ENCODE measurements around the gene VDAC2. TPM values are rescaled to one million over a fixed set of nuclear protein-coding genes. Genes with fewer than 3 reads are reported as not detected.
"Not testable (repeated sequence)": the region's sequence is repeated elsewhere in the genome, so short reads cannot be mapped to it uniquely, and the experiment has no call there.

The VDAC2 gene
- total and polyA plus RNA-seq, 2 experiments from 2014 or later: 242 to 311 TPM

DNA sequence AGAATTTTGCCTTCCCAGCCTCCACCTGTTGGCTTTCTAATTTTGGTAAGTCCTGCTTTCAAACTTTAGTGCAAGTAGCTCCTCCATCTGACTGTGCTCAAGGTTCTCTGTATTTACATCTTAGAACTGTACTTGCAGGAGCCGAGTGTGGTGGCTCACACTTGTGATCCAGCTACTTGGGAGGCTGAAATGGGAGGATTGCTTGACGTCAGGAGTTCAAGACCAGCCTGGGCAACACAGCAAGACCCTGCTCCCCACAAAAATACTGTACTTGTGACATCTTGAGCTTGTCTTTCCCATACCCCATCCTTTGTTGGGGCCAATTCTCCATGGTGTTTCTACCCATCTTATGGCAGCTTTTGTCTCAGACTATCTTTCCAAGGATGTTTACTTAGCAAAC lies 4.7 kb upstream of the VDAC2 start (continued):
- TF ChIP-seq JUNB (IDR thresholded peaks at IDR 0.05; ENCODE audit: unreplicated experiment) (no peak), ETS1 (IDR thresholded peaks at IDR 0.05) (no peak), CREB1 (CRISPR knock-in tag; IDR thresholded peaks at IDR 0.05; ENCODE audit: low read depth) (no peak)

DNA sequence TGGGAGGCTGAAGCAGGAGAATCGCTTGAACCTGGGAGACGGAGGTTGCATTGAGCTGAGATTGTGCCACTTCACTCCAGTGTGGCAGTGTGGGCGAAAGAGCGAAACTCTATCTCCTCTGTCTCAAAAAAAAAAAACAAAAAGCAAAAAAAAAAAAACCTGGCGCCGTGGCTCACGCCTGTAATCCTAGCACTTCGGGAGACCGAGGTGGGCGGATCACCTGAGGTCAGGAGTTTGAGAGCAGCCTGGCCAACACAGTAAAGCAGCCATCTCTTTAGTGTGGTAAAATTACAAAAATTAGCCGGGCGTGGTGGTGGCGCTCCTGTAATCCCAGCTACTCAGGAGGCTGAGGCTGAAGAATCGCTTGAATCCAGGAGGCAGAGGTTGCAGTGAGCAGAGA lies 4.0 kb upstream of the VDAC2 start:
- Mint-ChIP-seq H3K27me3 (ENCODE audit: insufficient read depth, low read depth, poor library complexity) (peaks cover 11% of the 10 kb centered on the region), H3K4me1 (peaks cover 22% of the 10 kb centered on the region)
- not testable (repeated sequence) for H3K36me3 Mint-ChIP-seq (ENCODE audit: low read depth); H3K4me3 ChIP-seq; H3F3A ChIP-seq (replicated peaks; ENCODE audit: low read depth); H3K9me3 Mint-ChIP-seq; H3K27ac ChIP-seq (ENCODE audit: low read depth); H3K4me1 ChIP-seq (ENCODE audit: insufficient read depth); H3K27me3 ChIP-seq (ENCODE audit: insufficient read depth); DNase-seq (ENCODE audit: low spot score); H3K79me2 ChIP-seq (replicated peaks; ENCODE audit: insufficient read depth); H3K4me2 ChIP-seq; H3K4me3 Mint-ChIP-seq; H3K36me3 ChIP-seq (ENCODE audit: insufficient read depth); ATAC-seq; H2AFZ ChIP-seq; H4K20me1 ChIP-seq (replicated peaks; ENCODE audit: insufficient read depth); H3K27ac Mint-ChIP-seq; H3K9me2 ChIP-seq (ENCODE audit: insufficient read depth)

DNA sequence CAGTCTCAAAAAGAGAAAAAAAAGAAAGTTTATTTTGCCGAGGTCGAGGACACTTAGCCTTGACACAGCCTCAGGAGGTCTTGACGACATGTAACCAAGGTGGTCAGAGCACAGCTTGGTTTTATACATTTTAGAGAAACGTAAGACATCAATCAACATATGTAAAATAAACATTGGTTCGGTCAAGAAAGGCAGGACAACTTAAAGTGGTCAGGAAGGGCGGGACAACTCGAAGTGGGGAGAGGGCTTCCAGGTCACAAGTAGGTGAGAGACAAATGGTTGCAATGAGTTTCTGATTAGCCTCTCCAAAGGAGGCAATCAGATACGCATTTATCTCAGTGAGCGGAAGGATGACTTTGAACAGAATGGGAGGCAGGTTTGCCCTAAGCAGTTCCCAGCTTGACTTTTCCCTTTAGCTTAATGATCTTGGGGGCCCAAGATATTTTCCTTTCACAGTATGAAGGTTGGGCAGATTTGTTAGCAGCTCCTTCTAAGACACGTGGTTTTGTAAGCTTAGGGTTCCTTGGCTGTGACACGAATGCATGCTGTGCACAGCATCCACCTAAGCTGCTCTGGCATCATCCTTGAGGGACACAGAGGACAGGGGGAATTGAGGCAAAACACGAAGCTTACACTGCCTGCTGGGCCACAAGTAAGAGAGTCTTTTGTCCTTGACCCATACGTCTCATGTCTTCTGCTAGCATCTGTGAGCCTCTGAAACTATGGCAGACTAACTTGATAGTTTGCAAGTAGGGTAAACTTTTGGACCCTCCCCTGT lies 3.3 kb upstream of the VDAC2 start:
- Histone ChIP-seq H3F3A (replicated peaks; ENCODE audit: low read depth) (0 out of 2 replicates have a peak, but pooled peaks cover 4% of the 10 kb centered on the region), H2AFZ (no peak overlapping the region), H3K4me3 (no peak overlapping the region), H3K4me1 (ENCODE audit: insufficient read depth) (peaks cover 5% of the 10 kb centered on the region), H4K20me1 (replicated peaks; ENCODE audit: insufficient read depth) (no peaks in the 10 kb centered on the region; the same call in none of the 2 replicates), H3K4me2 (no peak overlapping the region), H3K27ac (ENCODE audit: low read depth) (no peak overlapping the region), H3K9me2 (ENCODE audit: insufficient read depth) (no peaks in the 10 kb centered on the region), H3K79me2 (replicated peaks; ENCODE audit: insufficient read depth) (peaks cover 16% of the 10 kb centered on the region), H3K27me3 (ENCODE audit: insufficient read depth) (no peaks in the 10 kb centered on the region), H3K36me3 (ENCODE audit: insufficient read depth) (no peaks in the 10 kb centered on the region)
- DNase-seq (ENCODE audit: low spot score) (no peak), ATAC-seq (no peak)
- peaks cover 11% of the 10 kb centered on the region for H3K27me3 Mint-ChIP-seq (ENCODE audit: insufficient read depth, low read depth, poor library complexity)
- H3K9me3 Mint-ChIP-seq: no peaks in the 10 kb centered on the region
- H3K4me1 Mint-ChIP-seq: peaks cover 23% of the 10 kb centered on the region
- H3K27ac Mint-ChIP-seq: no peak overlapping the region; the same call in 1 of the 2 replicates
- H3K4me3 Mint-ChIP-seq: no peak overlapping the region
- peaks cover 12% of the 10 kb centered on the region for H3K36me3 Mint-ChIP-seq (ENCODE audit: low read depth)
- no peak for TF ChIP-seq ETS1 (IDR thresholded peaks at IDR 0.05)
- no peak for TF ChIP-seq EZH2phosphoT487 (IDR thresholded peaks at IDR 0.05; ENCODE audit: unreplicated experiment)
- TF ChIP-seq NANOG (IDR thresholded peaks at IDR 0.05; ENCODE audit: borderline replicate concordance): no peak
- TF ChIP-seq ZNF114 (CRISPR knock-in tag; IDR thresholded peaks at IDR 0.05): no peak
- no peak for TF ChIP-seq REST (IDR thresholded peaks at IDR 0.05; ENCODE audit: unreplicated experiment)
- TF ChIP-seq CREB1 (CRISPR knock-in tag; IDR thresholded peaks at IDR 0.05; ENCODE audit: low read depth): no peak

Data from GM23338 (cell line).